K562 (cell line): ENCODE results near the gene SLC1A2. TPM values are rescaled to one million over a fixed set of nuclear protein-coding genes. Genes with fewer than 3 reads are reported as not detected.

Experiments
- ATAC-seq: fragments of 200-7000 bp; cut with Tn5 transposase; 3 replicates; pipeline ENCODE4 v1.9.1; 2020; ENCODE audit warnings: moderate library complexity
- BruUV-seq: library from RNA; stranded (reverse); fragments of 400-500 nt; replicated peaks from 2 replicates; lab custom pipeline; 2021; lab: Mats Ljungman, UMichigan
- CTCF ChIA-PET: fragments of 300-600 bp; formaldehyde crosslinking; extraction: SDS; loops from one replicate; lab custom pipeline; 2021; ENCODE audit warnings: low intra/inter-chr PET ratio; lab: Yijun Ruan, JAX
- POLR2A ChIA-PET: fragments of 300-600, 350-650 bp; sonication (Branson Sonifier 250); formaldehyde crosslinking; extraction: SDS; loops from one replicate; lab custom pipeline; 2021; ENCODE audit warnings: antibody characterized with exemption, inconsistent platforms; lab: Yijun Ruan, JAX
- DNase-seq, 4 experiments: peaks; one replicate each; pipeline versions ENCODE4 v3.0.0 to v3.0.0-alpha.2; 2011 to 2018; ENCODE audit warnings: low spot score in 3 of 4, mixed read lengths in 3 of 4; ENCODE audit errors: extremely low read depth in 1 of 4
- FAIRE-seq: peaks from 2 replicates; lab custom pipeline; 2011; peaks lifted over from hg19 to GRCh38; lab: Jason Lieb, UNC
- H2AFZ ChIP-seq: 2 replicates; pipeline ENCODE4 v1.6.0; 2011; ENCODE audit warnings: low read depth, low read length, control low read depth, inconsistent platforms
- H3K27ac ChIP-seq: fragments of 200-600 bp; 3 replicates; pipeline ENCODE4 v1.8.0; 2011; ENCODE audit warnings: low read depth, mild to moderate bottlenecking, control low read depth, inconsistent platforms, low read length, moderate library complexity, mixed read lengths; ENCODE audit errors: extremely low read depth
- H3K27me3 ChIP-seq, 2 experiments: fragments of 300-600 bp in 1 of 2; 2 replicates in 1 of 2; 3 replicates in 1 of 2; pipeline versions ENCODE4 v1.6.0 to v1.8.0; 2011; ENCODE audit warnings: inconsistent platforms in 2 of 2, low read length in 2 of 2, mild to moderate bottlenecking in 1 of 2, mixed read lengths in 1 of 2, moderate library complexity in 1 of 2; ENCODE audit not compliant: control insufficient read depth in 2 of 2, insufficient read depth in 2 of 2
- H3K36me3 ChIP-seq: fragments of 300-600 bp; 3 replicates; pipeline ENCODE4 v1.8.0; 2011; ENCODE audit warnings: mild to moderate bottlenecking, low read length, inconsistent platforms; ENCODE audit not compliant: control insufficient read depth, insufficient read depth
- H3K4me1 ChIP-seq, 2 experiments: fragments of 200-600 bp in 1 of 2; replicated peaks in 1 of 2; 2 replicates in 1 of 2; 3 replicates in 1 of 2; pipeline versions ENCODE4 v1.5.1 to v1.8.0; 2011; ENCODE audit warnings: inconsistent platforms in 2 of 2, low read length in 2 of 2, mild to moderate bottlenecking in 1 of 2, mixed read lengths in 1 of 2, moderate library complexity in 1 of 2; ENCODE audit not compliant: control insufficient read depth in 2 of 2, insufficient read depth in 2 of 2
- H3K4me2 ChIP-seq: 2 replicates; pipeline ENCODE4 v1.6.1; 2011; ENCODE audit warnings: low read length, control low read depth, inconsistent platforms, mixed read lengths; ENCODE audit not compliant: insufficient read depth
- H3K4me3 ChIP-seq: fragments of 200-600 bp; sonication (generic), shearing (Covaris generic); 2 replicates; pipeline ENCODE4 v1.5.1; 2016; ENCODE audit warnings: control low read depth, inconsistent platforms
- H3K79me2 ChIP-seq: fragments of 200-600 bp; 3 replicates; pipeline ENCODE4 v1.8.0; 2011; ENCODE audit warnings: low read length, inconsistent platforms; ENCODE audit not compliant: control insufficient read depth, insufficient read depth
- H3K9ac ChIP-seq, 2 experiments: 2 replicates each; pipeline versions ENCODE4 v1.6.0 to v1.6.1; 2011; ENCODE audit warnings: low read depth in 2 of 2, low read length in 2 of 2, control low read depth in 1 of 2, inconsistent platforms in 1 of 2, mild to moderate bottlenecking in 1 of 2, mixed read lengths in 1 of 2; ENCODE audit not compliant: insufficient read depth in 1 of 2
- H3K9me1 ChIP-seq: one replicate; pipeline ENCODE4 v1.6.0; 2011; ENCODE audit warnings: inconsistent platforms, mild to moderate bottlenecking, low read length, moderate library complexity; ENCODE audit not compliant: control insufficient read depth, insufficient read depth
- H3K9me3 ChIP-seq: replicated peaks from 2 replicates; pipeline ENCODE4 v1.5.1; 2011; ENCODE audit warnings: low read depth, low read length, inconsistent platforms; ENCODE audit not compliant: control insufficient read depth, insufficient read depth
- H4K20me1 ChIP-seq: replicated peaks from 2 replicates; pipeline ENCODE4 v1.6.1; 2011; ENCODE audit warnings: low read length, inconsistent platforms, mixed read lengths; ENCODE audit not compliant: control insufficient read depth, insufficient read depth
- CAMTA2 ChIP-seq: fragments of 250-450 bp; sonication (Bioruptor Pico); conservative IDR thresholded peaks from 2 replicates; pipeline ENCODE4 v1.5.1; 2022
- CCAR2 ChIP-seq: fragments of 200-400 bp; formaldehyde crosslinking; IDR thresholded peaks from 2 replicates; pipeline ENCODE4 v1.6.1; 2017; ENCODE audit warnings: mild to moderate bottlenecking, low read depth, low read length
- CREB3L1 ChIP-seq: fragments of 450-650 bp; IDR thresholded peaks from 2 replicates; pipeline ENCODE4 v1.6.1; 2014; ENCODE audit warnings: low read depth, mild to moderate bottlenecking, moderate library complexity, borderline replicate concordance
- E2F5 ChIP-seq: sonication (generic); formaldehyde crosslinking; IDR thresholded peaks from 2 replicates; pipeline ENCODE4 v1.8.0; 2022; ENCODE audit warnings: mild to moderate bottlenecking, missing genetic modification reagents
- ETS2 ChIP-seq: IDR thresholded peaks from 2 replicates; pipeline ENCODE4 v1.6.1; 2016; ENCODE audit warnings: borderline replicate concordance, missing genetic modification characterization, mild to moderate bottlenecking, moderate library complexity, missing compliant biosample characterization; ENCODE audit not compliant: poor library complexity, severe bottlenecking
- ETV6 ChIP-seq, 3 experiments: fragments of 150-350 bp in 1 of 3; sonication (generic) in 1 of 3; formaldehyde crosslinking in 1 of 3; IDR thresholded peaks; 2 replicates each; pipeline versions ENCODE4 v1.6.1 to v1.8.0; 2014 to 2022; ENCODE audit warnings: borderline replicate concordance in 2 of 3, low read depth in 2 of 3, antibody characterized with exemption in 1 of 3, low read length in 1 of 3, mild to moderate bottlenecking in 1 of 3, missing genetic modification reagents in 1 of 3
- RFX1 ChIP-seq: fragments of 450-650 bp; IDR thresholded peaks from 2 replicates; pipeline ENCODE4 v1.6.1; 2016; ENCODE audit warnings: mild to moderate bottlenecking, moderate library complexity
- ZNF239 ChIP-seq: fragments of 250-450 bp; sonication (Bioruptor Pico); IDR thresholded peaks from 2 replicates; pipeline ENCODE4 v1.4.0; 2020; ENCODE audit warnings: mild to moderate bottlenecking
- WGBS: fragments of 100-300 bp; shearing (Covaris generic); methylation state at CpG from one replicate; pipeline ENCODE4 v1.1.6; 2016; ENCODE audit warnings: low coverage, mixed read lengths; ENCODE audit not compliant: insufficient coverage; ENCODE audit errors: missing lambda C conversion rate; 5-methylcytosine and 5-hydroxymethylcytosine counted together
- in situ Hi-C: fragments of 300-500 bp; cut with MboI; formaldehyde crosslinking; loops from 4 replicates; pipeline ENCODE4 v1.15.0; 2018; ENCODE audit warnings: inconsistent platforms, mixed read lengths
- intact Hi-C: fragments of 100-400 bp; cut with micrococcal nuclease; formaldehyde crosslinking; loops from 2 replicates; pipeline ENCODE4 v1.14.2; 2022
- polyA plus RNA-seq, 8 experiments: library from polyadenylated mRNA; depleted of rRNA in 4 of 8; stranded (reverse) in 5 of 8; unstranded in 3 of 8; fragments of >200 nt; fragmentation: Nextera tagmentation in 2 of 8; fragmentation: Illumina TruSeq in 1 of 8; extraction: Ambion mirVana in 2 of 8; extraction: Trizol in 1 of 8; gene quantifications; 2 replicates each; pipeline versions ENCODE4 v1.2.1 to v1.2.3, GENCODE V29; 2011 to 2014; ENCODE audit warnings: inconsistent platforms in 1 of 8, missing spikeins in 1 of 8
- total RNA-seq, 7 experiments: library from RNA; depleted of rRNA in 6 of 7; stranded (reverse); fragments of >200 nt in 6 of 7; fragmentation: Illumina TruSeq in 2 of 7; extraction: Trizol in 2 of 7; gene quantifications; 2 replicates each; pipeline versions ENCODE4 v1.2.1 to v1.2.3, GENCODE V29; 2011 to 2021; ENCODE audit warnings: low replicate concordance in 1 of 7

SLC1A2 gene
- total and polyA plus RNA-seq, 9 of the 15 experiments (the other 6 are each of a cell fraction or from before 2014, with no cell fraction given) = 0.03 to 0.07 (median 0.04) TPM; not detected in 5

GRCh38 chr11:35414776-35415175 is 4.6 kb downstream of the SLC1A2 start:
- no peak overlapping the region for H2AFZ ChIP-seq
- in situ Hi-C loops (no loop called here), intact Hi-C loops (no loop called here)
- H3K4me3 ChIP-seq = no peak overlapping the region
- 0% methylated on average over 2 of the region's 2 CpGs for WGBS
- peaks cover 0 to 9% of the 10 kb centered on the region in 2 experiments; a peak in 1 of 5 replicates for H3K4me1 ChIP-seq
- CTCF ChIA-PET = no interaction called here
- no peak overlapping the region for H3K27ac ChIP-seq
- no peak for DNase-seq
- no peaks in the 10 kb centered on the region for H3K36me3 ChIP-seq
- TF ChIP-seq RFX1 (no peak), ETV6 (IDR thresholded peaks at IDR 0.05; ENCODE audit: borderline replicate concordance in 1 of 2, low read depth in 2 of 2, low read length in 1 of 2) (no peak), ETV6 (CRISPR knock-in tag; IDR thresholded peaks at IDR 0.05; ENCODE audit: borderline replicate concordance) (no peak), CREB3L1 (no peak), ETS2 (tag) (no peak), E2F5 (no peak), ZNF239 (CRISPR knock-in tag) (no peak), CCAR2 (no peak), CAMTA2 (CRISPR knock-in tag) (no peak)
- no TSS peak for BruUV-seq
- H3K79me2 ChIP-seq = no peaks in the 10 kb centered on the region
- no peak overlapping the region for H3K9ac ChIP-seq
- POLR2A ChIA-PET = interaction anchor here (1.1 kb wide), 1 partner anchor 9 kb away, joined by 3 read pairs; no protein-coding TSS in a partner anchor
- no peaks in the 10 kb centered on the region for H3K9me3 ChIP-seq
- no peaks in the 10 kb centered on the region for H4K20me1 ChIP-seq
- H3K9me1 ChIP-seq = no peaks in the 10 kb centered on the region
- no peak overlapping the region for H3K4me2 ChIP-seq
- no peak for FAIRE-seq
- no peak for ATAC-seq
- H3K27me3 ChIP-seq = peaks cover 14 to 20% of the 10 kb centered on the region in 2 experiments; a peak in 4 of 5 replicates
